HEK293 (cell line): Measurements from ENCODE around the gene HSF5.

ENCODE experiments used
- CTCF ChIA-PET: fragments of 350-600 bp; formaldehyde crosslinking; extraction: SDS; loops from one replicate; lab custom pipeline; 2021; ENCODE audit warnings: antibody characterized with exemption; lab: Yijun Ruan, JAX
- POLR2A ChIA-PET: fragments of 300-600 bp; formaldehyde crosslinking; extraction: SDS; loops from one replicate; lab custom pipeline; 2020; ENCODE audit warnings: antibody characterized with exemption, inconsistent platforms; lab: Yijun Ruan, JAX
- H3K27ac ChIP-seq: fragments of 200-500 bp; sonication (Bioruptor generic); 2 replicates; pipeline ENCODE4 v1.5.1; 2014; ENCODE audit warnings: low read depth, low read length, control low read depth, inconsistent platforms; ENCODE audit errors: extremely low read depth
- H3K36me3 ChIP-seq, 2 experiments: fragments of 200-500 bp in 1 of 2; sonication (Bioruptor generic) in 1 of 2; 1 replicate in 1 of 2; 2 replicates in 1 of 2; pipeline ENCODE4 v1.5.1; 2014 to 2017; ENCODE audit warnings: inconsistent platforms in 2 of 2, low read length in 2 of 2; ENCODE audit not compliant: control insufficient read depth in 2 of 2, insufficient read depth in 1 of 2
- H3K4me1 ChIP-seq: fragments of 200-500 bp; sonication (Bioruptor generic); 2 replicates; pipeline ENCODE4 v1.5.1; 2014; ENCODE audit warnings: mild to moderate bottlenecking, low read length, inconsistent platforms; ENCODE audit not compliant: control insufficient read depth, insufficient read depth
- H3K4me3 ChIP-seq: 2 replicates; pipeline ENCODE4 v1.5.1; 2011; ENCODE audit warnings: low read depth, mild to moderate bottlenecking, control low read depth, low read length, moderate library complexity
- H3K9me3 ChIP-seq: fragments of 200-500 bp; sonication (Bioruptor generic); 2 replicates; pipeline ENCODE4 v1.5.1; 2014; ENCODE audit warnings: low read depth, low read length, inconsistent platforms; ENCODE audit not compliant: control insufficient read depth, insufficient read depth
- EGR2 ChIP-seq: fragments of 450-650 bp; formaldehyde crosslinking; IDR thresholded peaks from 2 replicates; pipeline ENCODE4 v1.5.1; 2016; ENCODE audit warnings: low read depth, missing biosample characterization, missing genetic modification characterization
- KLF8 ChIP-seq: fragments of 450-650 bp; formaldehyde crosslinking; IDR thresholded peaks from 2 replicates; pipeline ENCODE4 v1.5.1; 2016; ENCODE audit warnings: missing biosample characterization, missing genetic modification characterization
- SALL2 ChIP-seq: fragments of 450-650 bp; formaldehyde crosslinking; IDR thresholded peaks from 2 replicates; pipeline ENCODE4 v1.5.0; 2017; ENCODE audit warnings: missing biosample characterization, mild to moderate bottlenecking, missing genetic modification characterization, borderline replicate concordance
- TSHZ1 ChIP-seq: fragments of 450-650 bp; formaldehyde crosslinking; IDR thresholded peaks from 2 replicates; pipeline ENCODE4 v1.5.1; 2016; ENCODE audit warnings: missing biosample characterization, missing genetic modification characterization, borderline replicate concordance
- ZBTB1 ChIP-seq: fragments of 450-650 bp; formaldehyde crosslinking; IDR thresholded peaks from 2 replicates; pipeline ENCODE4 v1.5.1; 2016; ENCODE audit warnings: missing biosample characterization, missing genetic modification characterization
- ZBTB44 ChIP-seq: fragments of 450-650 bp; IDR thresholded peaks from 2 replicates; pipeline ENCODE4 v1.5.1; 2018; ENCODE audit warnings: missing biosample characterization, mild to moderate bottlenecking, missing genetic modification characterization
- ZNF121 ChIP-seq: fragments of 450-650 bp; formaldehyde crosslinking; IDR thresholded peaks from 2 replicates; pipeline ENCODE4 v1.5.1; 2016; ENCODE audit warnings: missing biosample characterization, missing genetic modification characterization
- ZNF148 ChIP-seq: fragments of 450-650 bp; formaldehyde crosslinking; IDR thresholded peaks from 2 replicates; pipeline ENCODE4 v1.5.0; 2017; ENCODE audit warnings: missing biosample characterization, missing genetic modification characterization, borderline replicate concordance
- ZNF2 ChIP-seq: fragments of 450-650 bp; formaldehyde crosslinking; IDR thresholded peaks from 2 replicates; pipeline ENCODE4 v1.5.1; 2016; ENCODE audit warnings: missing biosample characterization, missing genetic modification characterization
- ZNF202 ChIP-seq: fragments of 450-650 bp; formaldehyde crosslinking; IDR thresholded peaks from 2 replicates; pipeline ENCODE4 v1.5.1; 2016; ENCODE audit warnings: missing biosample characterization, missing genetic modification characterization, borderline replicate concordance
- ZNF223 ChIP-seq: fragments of 450-650 bp; formaldehyde crosslinking; IDR thresholded peaks from 2 replicates; pipeline ENCODE4 v1.5.1; 2016; ENCODE audit warnings: missing biosample characterization, missing genetic modification characterization
- ZNF324 ChIP-seq: fragments of 450-650 bp; formaldehyde crosslinking; IDR thresholded peaks from 2 replicates; pipeline ENCODE4 v1.5.1; 2016; ENCODE audit warnings: missing biosample characterization, missing genetic modification characterization
- ZNF366 ChIP-seq: fragments of 450-650 bp; formaldehyde crosslinking; conservative IDR thresholded peaks from 2 replicates; pipeline ENCODE4 v1.5.1; 2016; ENCODE audit warnings: missing biosample characterization, missing genetic modification characterization
- ZNF398 ChIP-seq: fragments of 450-650 bp; formaldehyde crosslinking; IDR thresholded peaks from 2 replicates; pipeline ENCODE4 v1.5.1; 2017; ENCODE audit warnings: missing biosample characterization, missing genetic modification characterization
- ZNF513 ChIP-seq: fragments of 450-650 bp; IDR thresholded peaks from 2 replicates; pipeline ENCODE4 v1.5.1; 2018; ENCODE audit warnings: missing biosample characterization, missing genetic modification characterization
- ZNF514 ChIP-seq: fragments of 450-650 bp; formaldehyde crosslinking; IDR thresholded peaks from 2 replicates; pipeline ENCODE4 v1.5.1; 2016; ENCODE audit warnings: missing biosample characterization, missing genetic modification characterization
- ZNF560 ChIP-seq: fragments of 450-650 bp; formaldehyde crosslinking; IDR thresholded peaks from 2 replicates; pipeline ENCODE4 v1.5.1; 2017; ENCODE audit warnings: missing biosample characterization, missing genetic modification characterization, borderline replicate concordance
- ZNF624 ChIP-seq: fragments of 450-650 bp; formaldehyde crosslinking; IDR thresholded peaks from 2 replicates; pipeline ENCODE4 v1.5.1; 2017; ENCODE audit warnings: missing biosample characterization, missing genetic modification characterization
- ZNF660 ChIP-seq: fragments of 450-650 bp; IDR thresholded peaks from 2 replicates; pipeline ENCODE4 v1.5.1; 2018; ENCODE audit warnings: missing biosample characterization, mild to moderate bottlenecking, missing genetic modification characterization
- ZNF707 ChIP-seq: fragments of 450-650 bp; formaldehyde crosslinking; IDR thresholded peaks from 2 replicates; pipeline ENCODE4 v1.5.1; 2016; ENCODE audit warnings: missing biosample characterization, missing genetic modification characterization
- ZNF791 ChIP-seq: fragments of 450-650 bp; formaldehyde crosslinking; IDR thresholded peaks from 2 replicates; pipeline ENCODE4 v1.5.1; 2016; ENCODE audit warnings: missing biosample characterization, missing genetic modification characterization
- ZNF837 ChIP-seq: fragments of 450-650 bp; formaldehyde crosslinking; IDR thresholded peaks from 2 replicates; pipeline ENCODE4 v1.5.1; 2016; ENCODE audit warnings: missing biosample characterization, missing genetic modification characterization

Gene HSF5

GRCh38 chr17:58476812-58477211 lies 11.4 kb downstream of the HSF5 start:
- no peaks in the 10 kb centered on the region for H3K36me3 ChIP-seq
- H3K4me3 ChIP-seq = no peak overlapping the region
- no peak overlapping the region for H3K27ac ChIP-seq
- POLR2A ChIA-PET = no interaction called here
- no peaks in the 10 kb centered on the region for H3K4me1 ChIP-seq
- no peaks in the 10 kb centered on the region for H3K9me3 ChIP-seq
- CTCF ChIA-PET = interaction anchor here (0.7 to 1.8 kb wide), 2 partner anchors 30 to 277 kb away, joined by 7 to 8 read pairs; no protein-coding TSS in a partner anchor
- TF ChIP-seq ZNF791 (tag by site-specific recombination) = no peak
- TF ChIP-seq ZNF121 (tag by site-specific recombination) = no peak
- no peak for TF ChIP-seq ZNF324
- no peak for TF ChIP-seq ZNF624
- TF ChIP-seq ZNF202 (tag by site-specific recombination) = no peak
- no peak for TF ChIP-seq ZNF707 (tag by site-specific recombination)
- TF ChIP-seq, all 188 proteins: peak for 0

GRCh38 chr17:58475985-58476384 lies 12.2 kb downstream of the HSF5 start:
- TF ChIP-seq ZNF366 (tag by site-specific recombination) = peak; percentile 49
- peak; percentile 98 for TF ChIP-seq ZNF513 (tag by site-specific recombination)
- TF ChIP-seq ZNF223 (tag by site-specific recombination) = no peak
- TF ChIP-seq, all 188 proteins: peak for 2
- Histone ChIP-seq H3K27ac (no peak overlapping the region), H3K4me1 (no peaks in the 10 kb centered on the region), H3K4me3 (no peak overlapping the region), H3K36me3 (no peaks in the 10 kb centered on the region), H3K9me3 (no peaks in the 10 kb centered on the region)
- ChIA-PET CTCF (interaction anchor here (0.7 to 1.8 kb wide), 3 partner anchors 9 to 276 kb away, joined by 4 to 8 read pairs (median 7); no protein-coding TSS in a partner anchor), POLR2A (no interaction called here)

- ChIA-PET POLR2A (no interaction called here), CTCF (no interaction called here)
- Histone ChIP-seq H3K27ac (no peak overlapping the region), H3K4me1 (no peaks in the 10 kb centered on the region), H3K36me3 (no peaks in the 10 kb centered on the region), H3K4me3 (no peak overlapping the region), H3K9me3 (no peaks in the 10 kb centered on the region)
- TF ChIP-seq ZNF2 (tag by site-specific recombination) (no peak), ZNF148 (tag by site-specific recombination) (no peak), ZBTB44 (tag by site-specific recombination) (no peak), ZNF560 (tag by site-specific recombination) (no peak), ZNF514 (tag by site-specific recombination) (no peak), KLF8 (tag by site-specific recombination) (no peak), ZNF398 (tag by site-specific recombination) (no peak), ZNF837 (no peak), EGR2 (tag by site-specific recombination) (no peak), TSHZ1 (tag by site-specific recombination) (no peak), SALL2 (tag by site-specific recombination) (no peak), ZBTB1 (tag by site-specific recombination) (no peak), ZNF660 (tag by site-specific recombination) (no peak)
Measured at GRCh38 chr17:58470356-58470755, 17.9 kb downstream of the HSF5 start.
